ENCODE measurements around the gene ZNF491.

GRCh38 chr19:11780431-11781020, 17.8 kb upstream of the ZNF491 start:
- TF ChIP-seq CTCF (IDR thresholded peaks at IDR 0.05; ENCODE audit: low read depth, low read length) (no peak), EZH2phosphoT487 (IDR thresholded peaks at IDR 0.05; ENCODE audit: low read depth) (no peak)

All from OCI-LY3 (cell line).